Lower leg skin (tissue), 3 donors: Measurements from ENCODE around the gene AGXT.

ENCODE experiments used
- POLR2A ChIP-seq, 2 donors: fragments of 450-650 bp; IDR thresholded peaks; one replicate each; pipeline ENCODE4 v1.6.1; 2016 to 2017; ENCODE audit warnings: antibody characterized with exemption in 2 of 2, mild to moderate bottlenecking in 1 of 2, moderate library complexity in 1 of 2
- TF ChIP-seq, protein P1 (sequence below), 3 donors: fragments of 450-650 bp; IDR thresholded peaks; one replicate each; pipeline ENCODE4 v1.5.1; 2016; ENCODE audit warnings: antibody characterized with exemption in 3 of 3, mild to moderate bottlenecking in 3 of 3, moderate library complexity in 2 of 3

DNA sequence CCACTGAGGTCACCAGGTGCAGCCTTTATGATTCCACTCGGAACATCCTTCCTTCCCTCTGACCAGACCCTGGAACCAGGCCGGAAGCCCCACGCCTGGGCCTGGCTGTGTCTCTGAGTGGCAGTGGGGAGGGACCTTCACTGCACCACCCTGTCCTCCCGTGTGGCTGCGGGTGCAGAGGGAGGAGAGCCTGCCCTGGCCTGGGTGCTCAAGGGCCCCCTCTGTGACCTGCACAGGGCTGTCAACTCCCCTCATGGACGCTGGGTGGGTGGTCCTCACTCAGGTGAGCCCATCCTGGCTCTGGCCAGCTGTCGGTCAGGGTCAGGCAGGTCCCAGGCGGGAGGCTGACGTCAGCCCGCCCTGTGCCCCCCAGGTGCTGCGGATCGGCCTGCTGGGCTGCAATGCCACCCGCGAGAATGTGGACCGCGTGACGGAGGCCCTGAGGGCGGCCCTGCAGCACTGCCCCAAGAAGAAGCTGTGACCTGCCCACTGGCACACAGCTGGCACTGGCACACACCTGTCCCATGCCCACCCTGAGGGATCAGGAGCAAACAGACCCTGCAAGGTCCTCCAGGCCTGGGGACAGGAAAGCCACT is 9.8 kb downstream of the AGXT start:
- TF ChIP-seq, protein P1, sequence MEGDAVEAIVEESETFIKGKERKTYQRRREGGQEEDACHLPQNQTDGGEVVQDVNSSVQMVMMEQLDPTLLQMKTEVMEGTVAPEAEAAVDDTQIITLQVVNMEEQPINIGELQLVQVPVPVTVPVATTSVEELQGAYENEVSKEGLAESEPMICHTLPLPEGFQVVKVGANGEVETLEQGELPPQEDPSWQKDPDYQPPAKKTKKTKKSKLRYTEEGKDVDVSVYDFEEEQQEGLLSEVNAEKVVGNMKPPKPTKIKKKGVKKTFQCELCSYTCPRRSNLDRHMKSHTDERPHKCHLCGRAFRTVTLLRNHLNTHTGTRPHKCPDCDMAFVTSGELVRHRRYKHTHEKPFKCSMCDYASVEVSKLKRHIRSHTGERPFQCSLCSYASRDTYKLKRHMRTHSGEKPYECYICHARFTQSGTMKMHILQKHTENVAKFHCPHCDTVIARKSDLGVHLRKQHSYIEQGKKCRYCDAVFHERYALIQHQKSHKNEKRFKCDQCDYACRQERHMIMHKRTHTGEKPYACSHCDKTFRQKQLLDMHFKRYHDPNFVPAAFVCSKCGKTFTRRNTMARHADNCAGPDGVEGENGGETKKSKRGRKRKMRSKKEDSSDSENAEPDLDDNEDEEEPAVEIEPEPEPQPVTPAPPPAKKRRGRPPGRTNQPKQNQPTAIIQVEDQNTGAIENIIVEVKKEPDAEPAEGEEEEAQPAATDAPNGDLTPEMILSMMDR (IDR thresholded peaks at IDR 0.05), result no peak
- no peak for TF ChIP-seq POLR2A (IDR thresholded peaks at IDR 0.05)
